Neural progenitor cell (in vitro differentiated cells): ENCODE measurements around the gene MATN4. TPM values are rescaled to one million over a fixed set of nuclear protein-coding genes. Genes with fewer than 3 reads are reported as not detected.

ENCODE experiments used
- DNase-seq: peaks from one replicate; pipeline ENCODE4 v3.0.0-alpha.2; 2016; ENCODE audit warnings: low spot score
- H2AFZ ChIP-seq: fragments of 200-600 bp; sonication (generic); replicated peaks from 2 replicates; pipeline ENCODE4 v1.6.1; 2016; ENCODE audit warnings: antibody characterized with exemption
- H3F3A ChIP-seq: fragments of 200-600 bp; sonication (generic); 2 replicates; pipeline ENCODE4 v1.6.1; 2016; ENCODE audit warnings: antibody characterized with exemption, low read depth
- H3K27ac ChIP-seq: fragments of 200-600 bp; sonication (generic); 2 replicates; pipeline ENCODE4 v1.5.1; 2016; ENCODE audit warnings: mild to moderate bottlenecking
- H3K27me3 ChIP-seq: fragments of 200-600 bp; sonication (generic); 2 replicates; pipeline ENCODE4 v1.6.1; 2016; ENCODE audit warnings: mild to moderate bottlenecking, moderate library complexity
- H3K36me3 ChIP-seq: fragments of 200-600 bp; sonication (generic); 2 replicates; pipeline ENCODE4 v1.5.1; 2016
- H3K4me1 ChIP-seq: fragments of 200-600 bp; sonication (generic); 2 replicates; pipeline ENCODE4 v1.6.1; 2016; ENCODE audit warnings: mixed run types
- H3K4me2 ChIP-seq: fragments of 200-600 bp; sonication (generic); 2 replicates; pipeline ENCODE4 v1.6.1; 2016
- H3K4me3 ChIP-seq: fragments of 200-600 bp; sonication (generic); 2 replicates; pipeline ENCODE4 v1.5.1; 2016
- H3K79me2 ChIP-seq: fragments of 200-600 bp; sonication (generic); 2 replicates; pipeline ENCODE4 v1.6.1; 2016; ENCODE audit warnings: low read depth
- H3K9ac ChIP-seq: fragments of 200-600 bp; sonication (generic); 2 replicates; pipeline ENCODE4 v1.6.1; 2016
- H3K9me3 ChIP-seq: fragments of 200-600 bp; sonication (generic); 2 replicates; pipeline ENCODE4 v1.5.1; 2016; ENCODE audit warnings: low read depth
- H4K20me1 ChIP-seq: fragments of 200-600 bp; sonication (generic); 2 replicates; pipeline ENCODE4 v1.6.1; 2016; ENCODE audit warnings: low read depth
- H3K27ac Mint-ChIP-seq: 3 replicates; pipeline ENCODE4 v1.8.0; 2021; ENCODE audit warnings: mixed read lengths
- H3K27me3 Mint-ChIP-seq: 2 replicates; pipeline ENCODE4 v1.8.0; 2022; ENCODE audit warnings: low read depth, mild to moderate bottlenecking, inconsistent platforms, moderate library complexity, mixed read lengths; ENCODE audit not compliant: insufficient read depth
- H3K36me3 Mint-ChIP-seq: 3 replicates; pipeline ENCODE4 v1.8.0; 2021; ENCODE audit warnings: mixed read lengths
- H3K4me1 Mint-ChIP-seq: 3 replicates; pipeline ENCODE4 v1.8.0; 2021; ENCODE audit warnings: mixed read lengths
- H3K4me3 Mint-ChIP-seq: 3 replicates; pipeline ENCODE4 v1.8.0; 2021; ENCODE audit warnings: mild to moderate bottlenecking, moderate library complexity, mixed read lengths
- H3K9me3 Mint-ChIP-seq: 3 replicates; pipeline ENCODE4 v1.8.0; 2020; ENCODE audit warnings: mixed read lengths
- CTCF ChIP-seq: fragments of 200-600 bp; sonication (generic); IDR thresholded peaks from 2 replicates; pipeline ENCODE4 v1.5.1; 2017; ENCODE audit warnings: antibody characterized with exemption, mild to moderate bottlenecking
- EZH2 ChIP-seq: fragments of 200-600 bp; sonication (generic); IDR thresholded peaks from 2 replicates; pipeline ENCODE4 v1.6.1; 2017; ENCODE audit warnings: antibody characterized with exemption, mild to moderate bottlenecking, moderate library complexity
- EZH2phosphoT487 ChIP-seq: fragments of 200-600 bp; sonication (generic); IDR thresholded peaks from 2 replicates; pipeline ENCODE4 v1.6.1; 2017; ENCODE audit warnings: antibody characterized with exemption
- total RNA-seq: library from RNA; depleted of rRNA; stranded (reverse); fragments of >200 nt; gene quantifications from 2 replicates; pipeline ENCODE4 v1.2.3, GENCODE V29; 2015; ENCODE audit warnings: low replicate concordance

Gene MATN4
- total RNA-seq, 1 donor from 2014 or later: not detected

- Histone ChIP-seq H3K79me2 (no peaks in the 10 kb centered on the region), H3K36me3 (no peaks in the 10 kb centered on the region), H3K4me1 (peaks cover 12% of the 10 kb centered on the region), H3K27ac (no peak overlapping the region), H4K20me1 (no peaks in the 10 kb centered on the region), H2AFZ (no peak overlapping the region), H3K27me3 (no peaks in the 10 kb centered on the region), H3K9ac (no peak overlapping the region), H3K9me3 (no peaks in the 10 kb centered on the region), H3F3A (peaks cover 7% of the 10 kb centered on the region), H3K4me2 (no peak overlapping the region), H3K4me3 (no peak overlapping the region)
- H3K27me3 Mint-ChIP-seq: no peaks in the 10 kb centered on the region
- H3K36me3 Mint-ChIP-seq: no peaks in the 10 kb centered on the region
- no peak overlapping the region for H3K27ac Mint-ChIP-seq
- TF ChIP-seq EZH2phosphoT487 (no peak), CTCF (no peak)
- DNase-seq: no peak
- H3K9me3 Mint-ChIP-seq: no peaks in the 10 kb centered on the region
- no peak overlapping the region for H3K4me3 Mint-ChIP-seq
- H3K4me1 Mint-ChIP-seq: peaks cover 8% of the 10 kb centered on the region
Measured at GRCh38 chr20:45323731-45324130, 15.6 kb upstream of the MATN4 start.

- Mint-ChIP-seq H3K9me3 (no peaks in the 10 kb centered on the region), H3K4me3 (no peak overlapping the region), H3K27me3 (no peaks in the 10 kb centered on the region), H3K36me3 (no peaks in the 10 kb centered on the region), H3K27ac (no peak overlapping the region), H3K4me1 (peaks cover 8% of the 10 kb centered on the region)
- TF ChIP-seq CTCF: peak; percentile 44
- no peak for TF ChIP-seq EZH2phosphoT487
- Histone ChIP-seq H3K4me3 (no peak overlapping the region), H3K4me2 (no peak overlapping the region), H3K9ac (no peak overlapping the region), H3K27ac (no peak overlapping the region), H2AFZ (no peak overlapping the region), H3K27me3 (no peaks in the 10 kb centered on the region), H4K20me1 (no peaks in the 10 kb centered on the region), H3K9me3 (no peaks in the 10 kb centered on the region), H3K36me3 (no peaks in the 10 kb centered on the region), H3F3A (peaks cover 7% of the 10 kb centered on the region), H3K4me1 (peaks cover 12% of the 10 kb centered on the region), H3K79me2 (no peaks in the 10 kb centered on the region)
- DNase-seq: no peak
Measured at GRCh38 chr20:45322952-45323383, 14.9 kb upstream of the MATN4 start.

- Mint-ChIP-seq H3K27me3 (no peaks in the 10 kb centered on the region), H3K4me1 (peaks cover 8% of the 10 kb centered on the region)
- peaks cover 12% of the 10 kb centered on the region for H3K4me1 ChIP-seq
Measured at GRCh38 chr20:45320948-45321595, 13.0 kb upstream of the MATN4 start.

More at GRCh38 chr20:45320948-45321595, 13.0 kb upstream of the MATN4 start:
- no peaks in the 10 kb centered on the region for H3K36me3 Mint-ChIP-seq
- no peak overlapping the region for H3K4me2 ChIP-seq
- no peaks in the 10 kb centered on the region for H4K20me1 ChIP-seq
- no peaks in the 10 kb centered on the region for H3K9me3 Mint-ChIP-seq
- no peaks in the 10 kb centered on the region for H3K27me3 ChIP-seq
- no peak overlapping the region for H2AFZ ChIP-seq
- H3K4me3 ChIP-seq: no peak overlapping the region
- H3K9ac ChIP-seq: no peak overlapping the region
- no peaks in the 10 kb centered on the region for H3K9me3 ChIP-seq
- DNase-seq: no peak
- H3K79me2 ChIP-seq: no peaks in the 10 kb centered on the region
- TF ChIP-seq CTCF: no peak
- no peak for TF ChIP-seq EZH2phosphoT487
- no peak for TF ChIP-seq EZH2
- H3F3A ChIP-seq: peaks cover 5% of the 10 kb centered on the region
- H3K27ac Mint-ChIP-seq: no peak overlapping the region
- H3K36me3 ChIP-seq: no peaks in the 10 kb centered on the region
- no peak overlapping the region for H3K27ac ChIP-seq
- H3K4me3 Mint-ChIP-seq: no peak overlapping the region
